Measurements from ENCODE around the gene NXT1.

The NXT1 gene

DNA sequence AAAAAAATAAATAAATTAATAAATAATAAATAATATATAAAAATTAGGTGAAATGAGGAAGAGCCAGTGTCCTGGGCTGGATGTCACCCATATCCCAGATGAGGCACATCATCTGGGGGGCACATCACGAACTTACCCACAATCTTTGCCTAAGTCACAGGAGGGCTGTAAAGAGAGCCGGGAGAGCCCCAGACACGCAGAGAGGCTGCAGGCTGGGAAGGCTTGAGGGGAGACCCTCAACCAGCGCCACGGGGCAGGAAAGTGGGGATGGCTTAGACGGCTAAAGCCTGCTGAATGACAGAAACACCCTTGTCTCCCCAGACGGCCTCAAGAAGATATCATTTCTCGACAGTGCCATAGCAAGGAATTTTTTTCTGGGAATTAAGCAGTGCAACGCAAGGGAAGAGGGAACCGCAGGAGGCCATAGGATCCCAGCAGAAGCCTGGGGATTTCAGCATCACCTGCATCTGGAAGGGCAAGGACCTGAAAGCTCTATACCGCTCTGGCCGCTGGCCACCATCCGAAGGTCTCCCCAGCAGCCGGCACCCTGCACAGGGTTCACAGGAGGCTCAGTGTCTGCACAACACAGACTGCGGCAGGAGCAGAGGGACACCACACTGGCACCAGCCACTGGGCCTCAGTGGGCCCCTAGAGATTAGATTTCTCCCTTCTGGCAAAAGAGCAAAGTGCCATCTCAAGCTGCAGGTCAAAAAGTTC lies 22.8 kb upstream of the NXT1 start:
- no peaks in the 10 kb centered on the region for H3K36me3 ChIP-seq (ENCODE audit: control insufficient read depth in 2 of 2, insufficient read depth in 2 of 2, low read length in 2 of 2)
- H3K27me3 ChIP-seq (ENCODE audit: control insufficient read depth in 1 of 2, insufficient read depth in 2 of 2, low read length in 2 of 2), result no peaks in the 10 kb centered on the region
- no peak overlapping the region for H3K4me3 ChIP-seq (ENCODE audit: low read length in 2 of 2)
- H3K9ac ChIP-seq (ENCODE audit: low read length in 2 of 2), result no peak overlapping the region
- no peak overlapping the region for H3K27ac ChIP-seq (ENCODE audit: low read length)
- peaks cover 0 to 3% of the 10 kb centered on the region in 2 donors for H3K9me3 ChIP-seq (ENCODE audit: control insufficient read depth in 2 of 2, low read length in 2 of 2)
- no peaks in the 10 kb centered on the region for H3K4me1 ChIP-seq (ENCODE audit: control insufficient read depth, insufficient read depth, low read length)

- Histone ChIP-seq H3K4me1 (ENCODE audit: control insufficient read depth, insufficient read depth, low read length) (no peaks in the 10 kb centered on the region), H3K36me3 (ENCODE audit: control insufficient read depth in 2 of 2, insufficient read depth in 2 of 2, low read length in 2 of 2) (no peaks in the 10 kb centered on the region), H3K9me3 (ENCODE audit: control insufficient read depth in 2 of 2, low read length in 2 of 2) (peaks cover 0 to 3% of the 10 kb centered on the region in 2 donors), H3K4me3 (ENCODE audit: low read length in 2 of 2) (no peak overlapping the region), H3K9ac (ENCODE audit: low read length in 2 of 2) (no peak overlapping the region), H3K27me3 (ENCODE audit: control insufficient read depth in 1 of 2, insufficient read depth in 2 of 2, low read length in 2 of 2) (no peaks in the 10 kb centered on the region), H3K27ac (ENCODE audit: low read length) (no peak overlapping the region)
These were observed 18.9 kb upstream of the NXT1 start for GRCh38 chr20:23331450-23332350.

DNA sequence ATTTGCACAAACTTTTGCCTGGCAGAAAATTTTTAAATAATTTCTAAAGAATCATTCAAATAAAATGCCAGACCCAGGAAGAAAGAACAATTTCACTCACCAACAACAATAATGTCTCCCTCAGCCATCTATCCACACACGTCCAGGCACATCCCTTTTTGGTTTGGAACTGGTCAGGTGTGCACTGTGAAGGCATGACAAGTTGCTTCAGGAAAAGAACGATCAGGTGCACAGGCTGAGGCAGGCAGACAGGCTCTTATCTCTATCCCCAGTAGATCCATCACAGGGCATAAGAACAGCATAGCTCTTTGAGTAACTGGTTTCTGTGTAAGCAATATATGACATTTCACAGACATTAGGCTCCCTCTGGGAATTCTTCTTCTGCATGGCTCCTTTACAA lies 18.1 kb upstream of the NXT1 start:
- no peak overlapping the region for H3K9ac ChIP-seq (ENCODE audit: low read length in 2 of 2)
- no peak overlapping the region for H3K4me3 ChIP-seq (ENCODE audit: low read length in 2 of 2)
- peaks cover 0 to 3% of the 10 kb centered on the region in 2 donors for H3K9me3 ChIP-seq (ENCODE audit: control insufficient read depth in 2 of 2, low read length in 2 of 2)
- no peak overlapping the region for H3K27ac ChIP-seq (ENCODE audit: low read length)
- no peaks in the 10 kb centered on the region for H3K4me1 ChIP-seq (ENCODE audit: control insufficient read depth, insufficient read depth, low read length)
- no peaks in the 10 kb centered on the region for H3K27me3 ChIP-seq (ENCODE audit: control insufficient read depth in 1 of 2, insufficient read depth in 2 of 2, low read length in 2 of 2)
- no peaks in the 10 kb centered on the region for H3K36me3 ChIP-seq (ENCODE audit: control insufficient read depth in 2 of 2, insufficient read depth in 2 of 2, low read length in 2 of 2)

GRCh38 chr20:23334111-23334510 lies 16.5 kb upstream of the NXT1 start:
- H3K27ac ChIP-seq (ENCODE audit: low read length), result no peak overlapping the region
- H3K27me3 ChIP-seq (ENCODE audit: control insufficient read depth in 1 of 2, insufficient read depth in 2 of 2, low read length in 2 of 2), result peaks cover 0 to 2% of the 10 kb centered on the region in 2 donors
- no peak overlapping the region for H3K9ac ChIP-seq (ENCODE audit: low read length in 2 of 2)
- H3K4me1 ChIP-seq (ENCODE audit: control insufficient read depth, insufficient read depth, low read length), result no peaks in the 10 kb centered on the region
- no peaks in the 10 kb centered on the region for H3K36me3 ChIP-seq (ENCODE audit: control insufficient read depth in 2 of 2, insufficient read depth in 2 of 2, low read length in 2 of 2)
- peaks cover 0 to 3% of the 10 kb centered on the region in 2 donors for H3K9me3 ChIP-seq (ENCODE audit: control insufficient read depth in 2 of 2, low read length in 2 of 2)
- H3K4me3 ChIP-seq (ENCODE audit: low read length in 2 of 2), result no peak overlapping the region

- no peaks in the 10 kb centered on the region for H3K36me3 ChIP-seq (ENCODE audit: control insufficient read depth in 2 of 2, insufficient read depth in 2 of 2, low read length in 2 of 2)
- peaks cover 0 to 3% of the 10 kb centered on the region in 2 donors for H3K27me3 ChIP-seq (ENCODE audit: control insufficient read depth in 1 of 2, insufficient read depth in 2 of 2, low read length in 2 of 2)
- H3K27ac ChIP-seq (ENCODE audit: low read length), result no peak overlapping the region
- H3K4me1 ChIP-seq (ENCODE audit: control insufficient read depth, insufficient read depth, low read length), result no peaks in the 10 kb centered on the region
- no peak overlapping the region for H3K9ac ChIP-seq (ENCODE audit: low read length in 2 of 2)
- no peak overlapping the region for H3K4me3 ChIP-seq (ENCODE audit: low read length in 2 of 2)
- no peaks in the 10 kb centered on the region for H3K9me3 ChIP-seq (ENCODE audit: control insufficient read depth in 2 of 2, low read length in 2 of 2)
These were observed 15.1 kb upstream of the NXT1 start for GRCh38 chr20:23335521-23335920.

DNA sequence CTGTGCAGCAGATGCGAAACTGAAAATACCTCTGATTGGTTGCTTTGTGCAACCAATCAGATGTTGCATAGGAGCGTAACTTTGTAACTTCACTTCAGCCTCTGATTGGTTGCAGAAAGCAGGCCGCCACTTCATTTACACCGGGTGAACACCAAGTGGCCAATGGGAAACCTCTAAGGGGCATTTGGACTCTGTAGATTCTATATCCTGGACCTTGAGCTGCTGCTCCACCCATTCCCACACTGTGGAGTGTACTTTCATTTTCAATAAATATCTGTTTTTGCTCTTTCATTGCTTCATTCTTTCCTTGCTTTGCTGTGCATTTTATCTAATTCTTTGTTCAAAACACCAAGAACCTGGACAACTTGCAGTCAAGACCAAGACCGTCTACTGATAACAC lies 14.1 kb upstream of the NXT1 start:
- Histone ChIP-seq H3K36me3 (ENCODE audit: control insufficient read depth in 2 of 2, insufficient read depth in 2 of 2, low read length in 2 of 2) (no peaks in the 10 kb centered on the region), H3K4me3 (ENCODE audit: low read length in 2 of 2) (no peak overlapping the region), H3K4me1 (ENCODE audit: control insufficient read depth, insufficient read depth, low read length) (no peaks in the 10 kb centered on the region), H3K9ac (ENCODE audit: low read length in 2 of 2) (no peak overlapping the region), H3K27ac (ENCODE audit: low read length) (no peak overlapping the region), H3K27me3 (ENCODE audit: control insufficient read depth in 1 of 2, insufficient read depth in 2 of 2, low read length in 2 of 2) (peaks cover 0 to 3% of the 10 kb centered on the region in 2 donors), H3K9me3 (ENCODE audit: control insufficient read depth in 2 of 2, low read length in 2 of 2) (no peaks in the 10 kb centered on the region)

DNA sequence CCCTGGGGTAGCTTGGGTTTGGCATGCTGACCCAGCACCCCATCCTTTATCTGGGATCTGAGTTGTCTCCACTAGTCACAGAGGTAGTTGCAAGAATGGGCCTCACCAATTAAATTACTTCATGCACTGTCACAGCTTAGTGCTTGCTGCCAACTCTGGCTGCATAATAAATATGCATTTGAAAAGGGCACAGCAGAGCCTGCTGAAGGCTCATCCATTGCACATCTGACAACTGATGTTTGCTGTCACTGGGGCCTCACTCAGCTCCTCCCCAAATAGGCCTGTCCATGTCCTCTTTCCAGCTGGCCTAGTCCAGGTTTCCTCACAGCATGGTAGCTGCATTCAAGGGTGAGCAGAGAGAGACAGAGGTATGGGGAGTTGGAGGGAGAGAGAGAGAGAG lies 13.3 kb upstream of the NXT1 start:
- Histone ChIP-seq H3K27ac (ENCODE audit: low read length) (no peak overlapping the region), H3K4me3 (ENCODE audit: low read length in 2 of 2) (no peak overlapping the region), H3K4me1 (ENCODE audit: control insufficient read depth, insufficient read depth, low read length) (no peaks in the 10 kb centered on the region), H3K36me3 (ENCODE audit: control insufficient read depth in 2 of 2, insufficient read depth in 2 of 2, low read length in 2 of 2) (no peaks in the 10 kb centered on the region), H3K9ac (ENCODE audit: low read length in 2 of 2) (no peak overlapping the region), H3K9me3 (ENCODE audit: control insufficient read depth in 2 of 2, low read length in 2 of 2) (no peaks in the 10 kb centered on the region), H3K27me3 (ENCODE audit: control insufficient read depth in 1 of 2, insufficient read depth in 2 of 2, low read length in 2 of 2) (peaks cover 0 to 3% of the 10 kb centered on the region in 2 donors)

DNA sequence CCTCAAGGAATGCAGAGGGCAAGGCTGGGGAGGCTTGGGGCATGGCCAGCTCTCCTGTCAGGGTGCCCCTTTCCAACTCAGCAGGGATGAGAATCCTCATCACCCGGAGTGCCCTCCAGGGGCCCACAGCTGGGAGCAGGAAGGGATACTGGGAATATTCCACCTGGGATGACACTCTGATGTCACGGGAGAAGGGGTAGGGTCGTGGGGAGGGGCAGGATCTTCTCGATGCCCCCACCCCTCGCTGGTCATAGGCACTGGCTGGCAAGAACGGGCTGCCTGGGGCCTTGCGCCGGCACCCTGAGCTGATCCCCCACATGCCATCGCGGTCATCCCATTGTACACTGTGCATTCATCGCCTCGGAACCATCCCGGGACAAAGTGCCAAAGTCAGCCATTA lies 10.6 kb upstream of the NXT1 start:
- no peaks in the 10 kb centered on the region for H3K9me3 ChIP-seq (ENCODE audit: control insufficient read depth in 2 of 2, low read length in 2 of 2)
- H3K4me3 ChIP-seq (ENCODE audit: low read length in 2 of 2), result no peak overlapping the region
- H3K27ac ChIP-seq (ENCODE audit: low read length), result no peak overlapping the region
- peaks cover 0 to 3% of the 10 kb centered on the region in 2 donors for H3K27me3 ChIP-seq (ENCODE audit: control insufficient read depth in 1 of 2, insufficient read depth in 2 of 2, low read length in 2 of 2)
- no peaks in the 10 kb centered on the region for H3K36me3 ChIP-seq (ENCODE audit: control insufficient read depth in 2 of 2, insufficient read depth in 2 of 2, low read length in 2 of 2)
- no peaks in the 10 kb centered on the region for H3K4me1 ChIP-seq (ENCODE audit: control insufficient read depth, insufficient read depth, low read length)
- H3K9ac ChIP-seq (ENCODE audit: low read length in 2 of 2), result no peak overlapping the region

DNA sequence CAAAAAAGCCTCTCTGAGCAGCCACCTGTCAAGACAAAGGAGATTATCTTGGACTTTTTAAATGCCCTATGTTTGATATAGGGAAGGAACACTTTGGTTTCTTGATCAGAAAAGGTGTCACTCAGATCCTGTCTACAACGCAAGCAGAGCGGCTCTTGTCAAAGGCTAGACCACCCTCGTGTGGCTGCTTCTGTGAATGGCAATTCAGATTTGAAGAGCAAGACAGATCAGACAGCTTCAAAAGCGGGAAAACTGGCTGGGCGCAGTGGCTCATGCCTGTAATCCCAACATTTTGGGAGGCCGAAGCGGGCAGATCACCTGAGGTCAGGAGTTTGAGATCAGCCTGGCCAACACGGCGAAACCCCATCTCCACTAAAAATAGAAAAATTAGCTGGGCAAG lies 10.1 kb upstream of the NXT1 start:
- Histone ChIP-seq H3K9me3 (ENCODE audit: control insufficient read depth in 2 of 2, low read length in 2 of 2) (no peaks in the 10 kb centered on the region), H3K9ac (ENCODE audit: low read length in 2 of 2) (no peak overlapping the region), H3K4me3 (ENCODE audit: low read length in 2 of 2) (no peak overlapping the region), H3K36me3 (ENCODE audit: control insufficient read depth in 2 of 2, insufficient read depth in 2 of 2, low read length in 2 of 2) (no peaks in the 10 kb centered on the region), H3K27me3 (ENCODE audit: control insufficient read depth in 1 of 2, insufficient read depth in 2 of 2, low read length in 2 of 2) (peaks cover 0 to 3% of the 10 kb centered on the region in 2 donors), H3K4me1 (ENCODE audit: control insufficient read depth, insufficient read depth, low read length) (no peaks in the 10 kb centered on the region), H3K27ac (ENCODE audit: low read length) (no peak overlapping the region)

- H3K9me3 ChIP-seq (ENCODE audit: control insufficient read depth in 2 of 2, low read length in 2 of 2), result no peaks in the 10 kb centered on the region
These were observed 9.5 kb upstream of the NXT1 start for GRCh38 chr20:23341073-23341472.

DNA sequence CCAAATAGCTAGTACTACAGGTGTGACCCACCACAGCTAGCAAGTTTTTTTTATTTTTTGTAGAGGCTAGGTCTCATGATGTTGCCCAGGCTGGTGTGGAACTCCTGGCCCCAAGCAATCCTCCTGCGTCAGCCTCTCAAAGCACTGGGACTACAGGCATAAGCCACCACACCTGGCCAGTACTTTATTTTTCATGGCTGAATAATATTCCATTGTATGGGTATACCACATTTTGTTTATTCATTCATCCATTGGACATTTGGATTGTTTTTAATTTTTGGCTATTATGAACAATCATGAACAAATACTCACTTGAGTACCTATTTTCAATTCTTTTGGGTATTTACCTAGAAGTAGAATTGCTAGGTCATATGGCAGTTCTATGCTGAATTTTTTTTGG lies 7.0 kb upstream of the NXT1 start:
- H3K4me3 ChIP-seq (ENCODE audit: low read length in 2 of 2), result no peak overlapping the region
- H3K9ac ChIP-seq (ENCODE audit: low read length in 2 of 2), result no peak overlapping the region
- H3K4me1 ChIP-seq (ENCODE audit: control insufficient read depth, insufficient read depth, low read length), result no peaks in the 10 kb centered on the region
- H3K27me3 ChIP-seq (ENCODE audit: control insufficient read depth in 1 of 2, insufficient read depth in 2 of 2, low read length in 2 of 2), result peaks cover 0 to 3% of the 10 kb centered on the region in 2 donors
- H3K36me3 ChIP-seq (ENCODE audit: control insufficient read depth in 2 of 2, insufficient read depth in 2 of 2, low read length in 2 of 2), result no peaks in the 10 kb centered on the region
- H3K9me3 ChIP-seq (ENCODE audit: control insufficient read depth in 2 of 2, low read length in 2 of 2), result no peaks in the 10 kb centered on the region
- no peak overlapping the region for H3K27ac ChIP-seq (ENCODE audit: low read length)

More at GRCh38 chr20:23341073-23341472, 9.5 kb upstream of the NXT1 start:
- Histone ChIP-seq H3K27ac (ENCODE audit: low read length) (no peak overlapping the region), H3K9ac (ENCODE audit: low read length in 2 of 2) (no peak overlapping the region), H3K27me3 (ENCODE audit: control insufficient read depth in 1 of 2, insufficient read depth in 2 of 2, low read length in 2 of 2) (peaks cover 0 to 3% of the 10 kb centered on the region in 2 donors), H3K4me3 (ENCODE audit: low read length in 2 of 2) (no peak overlapping the region), H3K4me1 (ENCODE audit: control insufficient read depth, insufficient read depth, low read length) (no peaks in the 10 kb centered on the region), H3K36me3 (ENCODE audit: control insufficient read depth in 2 of 2, insufficient read depth in 2 of 2, low read length in 2 of 2) (no peaks in the 10 kb centered on the region)

Data from stomach smooth muscle (tissue), 2 donors.